Esophagus squamous epithelium (tissue), 4 donors: ENCODE results near the gene SCN5A.

Experiments
- CTCF ChIP-seq, 6 experiments: fragments of 450-650 bp in 4 of 6; fragments of 200-600 bp in 2 of 6; sonication (generic) in 2 of 6; IDR thresholded peaks; one replicate each; pipeline ENCODE4 v1.5.1; 2016 to 2019; ENCODE audit warnings: antibody characterized with exemption in 6 of 6, mild to moderate bottlenecking in 4 of 6, moderate library complexity in 4 of 6
- POLR2A ChIP-seq, 4 donors: fragments of 450-650 bp; IDR thresholded peaks; one replicate each; pipeline ENCODE4 v1.6.1; 2017; ENCODE audit warnings: antibody characterized with exemption in 4 of 4, mild to moderate bottlenecking in 4 of 4, moderate library complexity in 3 of 4

- no peak for TF ChIP-seq CTCF (IDR thresholded peaks at IDR 0.05)
- no peak for TF ChIP-seq POLR2A (IDR thresholded peaks at IDR 0.05)
These were observed 608 bp downstream of the SCN5A start for GRCh38 chr3:38648659-38649499.
